HepG2 (cell line): Measurements from ENCODE around the gene CES2. TPM values are rescaled to one million over a fixed set of nuclear protein-coding genes. Genes with fewer than 3 reads are reported as not detected.
A peak's percentile ranks its signal among the peaks of the same experiment; 100 is the strongest.

Experiments
- ARNTL ChIP-seq: sonication (generic); formaldehyde crosslinking; IDR thresholded peaks from 2 replicates; pipeline ENCODE4 v1.4.0; 2020; ENCODE audit warnings: mild to moderate bottlenecking, missing genetic modification reagents
- ATF7 ChIP-seq, 2 experiments: fragments of 450-650 bp in 1 of 2; sonication (generic) in 1 of 2; formaldehyde crosslinking in 1 of 2; IDR thresholded peaks; 2 replicates each; pipeline versions ENCODE4 v1.4.0 to v1.6.1; 2016 to 2020; ENCODE audit warnings: antibody characterized with exemption in 1 of 2, mild to moderate bottlenecking in 1 of 2, missing genetic modification reagents in 1 of 2
- DNMT1 ChIP-seq: sonication (generic); formaldehyde crosslinking; IDR thresholded peaks from 2 replicates; pipeline ENCODE4 v1.5.1; 2020; ENCODE audit warnings: mild to moderate bottlenecking, missing genetic modification reagents
- ELF4 ChIP-seq: sonication (generic); formaldehyde crosslinking; IDR thresholded peaks from 2 replicates; pipeline ENCODE4 v1.5.0; 2020; ENCODE audit warnings: missing genetic modification reagents, mild to moderate bottlenecking, moderate library complexity, borderline replicate concordance
- KMT2B ChIP-seq: IDR thresholded peaks from 2 replicates; pipeline ENCODE4 v1.6.1; 2016; ENCODE audit warnings: missing genetic modification reagents, missing compliant biosample characterization
- MEIS1 ChIP-seq: sonication (generic); formaldehyde crosslinking; IDR thresholded peaks from 2 replicates; pipeline ENCODE4 v1.9.0; 2021; ENCODE audit warnings: mild to moderate bottlenecking, missing genetic modification reagents, moderate library complexity, borderline replicate concordance
- PAX8 ChIP-seq: sonication (generic); formaldehyde crosslinking; IDR thresholded peaks from 2 replicates; pipeline ENCODE4 v1.8.0; 2022; ENCODE audit warnings: mild to moderate bottlenecking, missing genetic modification reagents, borderline replicate concordance
- PHF20 ChIP-seq: sonication (generic); formaldehyde crosslinking; IDR thresholded peaks from 2 replicates; pipeline ENCODE4 v1.5.0; 2020; ENCODE audit warnings: mild to moderate bottlenecking, missing genetic modification reagents
- PITX1 ChIP-seq: sonication (generic); formaldehyde crosslinking; IDR thresholded peaks from 2 replicates; pipeline ENCODE4 v1.5.1; 2020; ENCODE audit warnings: mild to moderate bottlenecking, missing genetic modification reagents
- RBM39 ChIP-seq: fragments of 200-400 bp; formaldehyde crosslinking; IDR thresholded peaks from one replicate; pipeline ENCODE4 v1.6.1; 2018; ENCODE audit warnings: antibody characterized with exemption, mild to moderate bottlenecking, low read depth, low read length; ENCODE audit not compliant: poor library complexity, severe bottlenecking
- SIX1 ChIP-seq: sonication (generic); formaldehyde crosslinking; IDR thresholded peaks from 2 replicates; pipeline ENCODE4 v1.4.0; 2020; ENCODE audit warnings: missing genetic modification reagents, borderline replicate concordance
- XBP1 ChIP-seq: sonication (generic); formaldehyde crosslinking; IDR thresholded peaks from 2 replicates; pipeline ENCODE4 v1.5.0; 2020; ENCODE audit warnings: missing genetic modification reagents
- ZBTB7B ChIP-seq: sonication (generic); formaldehyde crosslinking; IDR thresholded peaks from 2 replicates; pipeline ENCODE4 v1.4.0; 2020; ENCODE audit warnings: missing genetic modification reagents
- ZNF263 ChIP-seq: sonication (generic); formaldehyde crosslinking; IDR thresholded peaks from 2 replicates; pipeline ENCODE4 v1.4.0; 2020; ENCODE audit warnings: missing genetic modification reagents
- ZNF629 ChIP-seq: sonication (generic); formaldehyde crosslinking; conservative IDR thresholded peaks from 2 replicates; pipeline ENCODE4 v1.5.0; 2020; ENCODE audit warnings: missing genetic modification reagents
- ZNF674 ChIP-seq: sonication (generic); formaldehyde crosslinking; IDR thresholded peaks from 2 replicates; pipeline ENCODE4 v1.5.0; 2020; ENCODE audit warnings: low read depth, mild to moderate bottlenecking, missing genetic modification reagents
- ZNF713 ChIP-seq: sonication (generic); formaldehyde crosslinking; IDR thresholded peaks from 2 replicates; pipeline ENCODE4 v1.4.0; 2020; ENCODE audit warnings: mild to moderate bottlenecking, missing genetic modification reagents
- polyA plus RNA-seq, 8 experiments: library from polyadenylated mRNA; depleted of rRNA in 3 of 8; stranded (reverse) in 7 of 8; unstranded in 1 of 8; fragments of >200 nt; fragmentation: Illumina TruSeq in 4 of 8; extraction: Trizol in 4 of 8; gene quantifications; 2 replicates each; pipeline versions ENCODE4 v1.2.1 to v1.2.3, GENCODE V29; 2011 to 2016; ENCODE audit warnings: low read depth in 4 of 8, missing spikeins in 1 of 8, mixed read lengths in 1 of 8; ENCODE audit not compliant: insufficient read depth in 1 of 8
- total RNA-seq, 5 experiments: library from RNA; depleted of rRNA; stranded (reverse); fragments of >200 nt; fragmentation: Illumina TruSeq; extraction: Trizol; gene quantifications; 2 replicates each; pipeline ENCODE4 v1.2.3, GENCODE V29; 2016; ENCODE audit warnings: low read depth in 1 of 5
- TF ChIP-seq, protein P1 (sequence below): sonication (generic); formaldehyde crosslinking; IDR thresholded peaks from 2 replicates; pipeline ENCODE4 v1.4.0; 2020; ENCODE audit warnings: missing genetic modification reagents
- TF ChIP-seq, protein P2 (sequence below): sonication (generic); formaldehyde crosslinking; conservative IDR thresholded peaks from 2 replicates; pipeline ENCODE4 v1.4.0; 2020; ENCODE audit warnings: missing genetic modification reagents
- TF ChIP-seq, protein P3 (sequence below): sonication (generic); formaldehyde crosslinking; IDR thresholded peaks from 2 replicates; pipeline ENCODE4 v1.4.0; 2020; ENCODE audit warnings: mild to moderate bottlenecking, missing genetic modification reagents
- TF ChIP-seq, protein P4 (sequence below): sonication (generic); formaldehyde crosslinking; IDR thresholded peaks from 2 replicates; pipeline ENCODE4 v1.4.0; 2020; ENCODE audit warnings: missing genetic modification reagents, low read depth, mild to moderate bottlenecking, borderline replicate concordance
- TF ChIP-seq, protein P5 (sequence below): IDR thresholded peaks from 2 replicates; pipeline ENCODE4 v1.6.1; 2016; ENCODE audit warnings: mild to moderate bottlenecking

CES2 gene
- total and polyA plus RNA-seq, 2 of the 13 experiments (the other 11 are each of a cell fraction or from before 2014, with no cell fraction given), result 50.6 to 63.8 TPM

DNA sequence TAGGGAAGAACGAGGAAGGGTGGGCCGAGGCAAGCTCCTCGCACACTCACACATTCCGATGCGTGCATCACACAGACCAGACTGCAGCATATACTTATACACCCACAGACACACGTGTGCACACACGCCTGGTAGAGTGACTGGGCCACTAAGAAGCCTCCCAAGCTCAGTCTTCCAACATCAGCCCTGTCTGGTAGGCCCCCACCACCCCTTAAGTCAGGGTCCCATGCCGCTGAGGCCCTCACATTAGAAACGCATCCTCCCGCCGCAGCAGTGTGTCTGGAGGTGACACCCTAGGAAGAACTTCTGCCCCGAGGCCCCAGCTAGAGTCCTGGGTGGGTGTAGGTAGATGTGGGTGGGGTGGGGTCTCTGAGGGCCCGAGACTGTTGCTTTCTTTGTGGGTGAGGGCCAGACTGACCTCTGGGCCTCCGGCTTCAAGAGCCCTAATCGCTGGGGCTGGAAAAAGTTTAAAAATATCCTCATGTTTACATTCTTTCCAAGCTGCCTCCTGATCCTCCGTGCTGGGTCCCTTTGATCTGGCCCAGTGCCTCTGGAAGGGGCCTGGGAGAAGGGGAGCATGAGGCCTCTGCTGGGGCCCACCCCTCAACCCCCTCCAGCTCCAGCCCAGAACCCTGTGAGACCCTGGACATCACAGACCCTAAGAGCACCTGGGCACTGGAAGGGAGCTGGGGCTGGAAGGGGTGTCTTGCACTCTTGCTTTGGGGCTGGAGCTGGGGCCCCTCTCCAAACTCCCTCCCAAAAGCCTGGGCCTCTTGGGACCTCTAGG is 30.3 kb upstream of the CES2 start (continued):
- TF ChIP-seq, protein P1, sequence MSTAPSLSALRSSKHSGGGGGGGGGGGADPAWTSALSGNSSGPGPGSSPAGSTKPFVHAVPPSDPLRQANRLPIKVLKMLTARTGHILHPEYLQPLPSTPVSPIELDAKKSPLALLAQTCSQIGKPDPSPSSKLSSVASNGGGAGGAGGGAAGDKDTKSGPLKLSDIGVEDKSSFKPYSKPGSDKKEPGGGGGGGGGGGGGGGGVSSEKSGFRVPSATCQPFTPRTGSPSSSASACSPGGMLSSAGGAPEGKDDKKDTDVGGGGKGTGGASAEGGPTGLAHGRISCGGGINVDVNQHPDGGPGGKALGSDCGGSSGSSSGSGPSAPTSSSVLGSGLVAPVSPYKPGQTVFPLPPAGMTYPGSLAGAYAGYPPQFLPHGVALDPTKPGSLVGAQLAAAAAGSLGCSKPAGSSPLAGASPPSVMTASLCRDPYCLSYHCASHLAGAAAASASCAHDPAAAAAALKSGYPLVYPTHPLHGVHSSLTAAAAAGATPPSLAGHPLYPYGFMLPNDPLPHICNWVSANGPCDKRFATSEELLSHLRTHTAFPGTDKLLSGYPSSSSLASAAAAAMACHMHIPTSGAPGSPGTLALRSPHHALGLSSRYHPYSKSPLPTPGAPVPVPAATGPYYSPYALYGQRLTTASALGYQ, result peak; percentile 87
- TF ChIP-seq DNMT1 (CRISPR knock-in tag), result no peak
- TF ChIP-seq, protein P2, sequence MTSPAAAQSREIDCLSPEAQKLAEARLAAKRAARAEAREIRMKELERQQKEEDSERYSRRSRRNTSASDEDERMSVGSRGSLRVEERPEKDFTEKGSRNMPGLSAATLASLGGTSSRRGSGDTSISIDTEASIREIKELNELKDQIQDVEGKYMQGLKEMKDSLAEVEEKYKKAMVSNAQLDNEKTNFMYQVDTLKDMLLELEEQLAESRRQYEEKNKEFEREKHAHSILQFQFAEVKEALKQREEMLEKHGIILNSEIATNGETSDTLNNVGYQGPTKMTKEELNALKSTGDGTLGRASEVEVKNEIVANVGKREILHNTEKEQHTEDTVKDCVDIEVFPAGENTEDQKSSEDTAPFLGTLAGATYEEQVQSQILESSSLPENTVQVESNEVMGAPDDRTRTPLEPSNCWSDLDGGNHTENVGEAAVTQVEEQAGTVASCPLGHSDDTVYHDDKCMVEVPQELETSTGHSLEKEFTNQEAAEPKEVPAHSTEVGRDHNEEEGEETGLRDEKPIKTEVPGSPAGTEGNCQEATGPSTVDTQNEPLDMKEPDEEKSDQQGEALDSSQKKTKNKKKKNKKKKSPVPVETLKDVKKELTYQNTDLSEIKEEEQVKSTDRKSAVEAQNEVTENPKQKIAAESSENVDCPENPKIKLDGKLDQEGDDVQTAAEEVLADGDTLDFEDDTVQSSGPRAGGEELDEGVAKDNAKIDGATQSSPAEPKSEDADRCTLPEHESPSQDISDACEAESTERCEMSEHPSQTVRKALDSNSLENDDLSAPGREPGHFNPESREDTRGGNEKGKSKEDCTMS (CRISPR knock-in tag), result no peak
- TF ChIP-seq, protein P3, sequence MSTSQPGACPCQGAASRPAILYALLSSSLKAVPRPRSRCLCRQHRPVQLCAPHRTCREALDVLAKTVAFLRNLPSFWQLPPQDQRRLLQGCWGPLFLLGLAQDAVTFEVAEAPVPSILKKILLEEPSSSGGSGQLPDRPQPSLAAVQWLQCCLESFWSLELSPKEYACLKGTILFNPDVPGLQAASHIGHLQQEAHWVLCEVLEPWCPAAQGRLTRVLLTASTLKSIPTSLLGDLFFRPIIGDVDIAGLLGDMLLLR, result no peak
- TF ChIP-seq ZNF263, result no peak
- TF ChIP-seq ZBTB7B, result peak; percentile 97
- no peak for TF ChIP-seq MEIS1
- TF ChIP-seq, protein P4, sequence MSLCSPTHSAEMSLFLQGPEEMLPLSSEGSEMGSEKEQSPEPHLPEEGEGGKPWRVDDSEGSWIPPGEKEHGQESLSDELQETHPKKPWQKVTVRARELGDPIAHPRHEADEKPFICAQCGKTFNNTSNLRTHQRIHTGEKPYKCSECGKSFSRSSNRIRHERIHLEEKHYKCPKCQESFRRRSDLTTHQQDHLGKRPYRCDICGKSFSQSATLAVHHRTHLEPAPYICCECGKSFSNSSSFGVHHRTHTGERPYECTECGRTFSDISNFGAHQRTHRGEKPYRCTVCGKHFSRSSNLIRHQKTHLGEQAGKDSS (CRISPR knock-in tag), result no peak
- no peak for TF ChIP-seq PHF20 (CRISPR knock-in tag)
- TF ChIP-seq KMT2B, result no peak; the same call in 1 of the 2 replicates
- no peak; the same call in 1 of the 2 replicates for TF ChIP-seq ARNTL (CRISPR knock-in tag)
- TF ChIP-seq ZNF713, result peak; percentile 45; the same call in 1 of the 2 replicates
- TF ChIP-seq ZNF629, result peak; percentile 26; the same call in 1 of the 2 replicates
- no peak for TF ChIP-seq XBP1 (CRISPR knock-in tag)
- TF ChIP-seq ATF7 (IDR thresholded peaks at IDR 0.05), result no peak
- TF ChIP-seq ATF7 (CRISPR knock-in tag; IDR thresholded peaks at IDR 0.05), result no peak
- no peak for TF ChIP-seq RBM39
- no peak for TF ChIP-seq ELF4 (CRISPR knock-in tag)
- peak; percentile 90 for TF ChIP-seq PITX1 (CRISPR knock-in tag)
- TF ChIP-seq, protein P5, sequence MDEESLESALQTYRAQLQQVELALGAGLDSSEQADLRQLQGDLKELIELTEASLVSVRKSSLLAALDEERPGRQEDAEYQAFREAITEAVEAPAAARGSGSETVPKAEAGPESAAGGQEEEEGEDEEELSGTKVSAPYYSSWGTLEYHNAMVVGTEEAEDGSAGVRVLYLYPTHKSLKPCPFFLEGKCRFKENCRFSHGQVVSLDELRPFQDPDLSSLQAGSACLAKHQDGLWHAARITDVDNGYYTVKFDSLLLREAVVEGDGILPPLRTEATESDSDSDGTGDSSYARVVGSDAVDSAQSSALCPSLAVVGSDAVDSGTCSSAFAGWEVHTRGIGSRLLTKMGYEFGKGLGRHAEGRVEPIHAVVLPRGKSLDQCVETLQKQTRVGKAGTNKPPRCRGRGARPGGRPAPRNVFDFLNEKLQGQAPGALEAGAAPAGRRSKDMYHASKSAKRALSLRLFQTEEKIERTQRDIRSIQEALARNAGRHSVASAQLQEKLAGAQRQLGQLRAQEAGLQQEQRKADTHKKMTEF (CRISPR knock-in tag), result peak; percentile 69
- no peak for TF ChIP-seq ZNF674 (CRISPR knock-in tag)
- no peak; the same call in 1 of the 2 replicates for TF ChIP-seq PAX8 (CRISPR knock-in tag)
- peak; percentile 63; the same call in 1 of the 2 replicates for TF ChIP-seq SIX1 (CRISPR knock-in tag)
